Transverse colon (tissue), 4 donors: ENCODE results near the gene OR5B21.

Source experiments
- CTCF ChIP-seq, 5 experiments: fragments of 200-600 bp in 3 of 5; fragments of 450-650 bp in 2 of 5; sonication (generic) in 3 of 5; IDR thresholded peaks; 1 replicate in 2 of 5; 2 replicates in 3 of 5; pipeline ENCODE4 v1.5.1; 2016 to 2017; ENCODE audit warnings: antibody characterized with exemption in 5 of 5, inconsistent platforms in 3 of 5, mild to moderate bottlenecking in 2 of 5, moderate library complexity in 1 of 5
- EP300 ChIP-seq: sonication (generic); formaldehyde crosslinking; IDR thresholded peaks from one replicate; pipeline ENCODE4 v1.6.1; 2017; ENCODE audit warnings: antibody characterized with exemption, low read depth
- POLR2AphosphoS5 ChIP-seq, 3 donors: sonication (generic); formaldehyde crosslinking; IDR thresholded peaks; one replicate each; pipeline ENCODE4 v1.6.1; 2016; ENCODE audit warnings: antibody characterized with exemption in 3 of 3

GRCh38 chr11:58508005-58508404, at the start of gene OR5B21:
- TF ChIP-seq EP300 (no peak), CTCF (IDR thresholded peaks at IDR 0.05) (no peak), POLR2AphosphoS5 (IDR thresholded peaks at IDR 0.05) (no peak)
